ENCODE results near the gene TTC5.

- no peak for TF ChIP-seq CTCF (IDR thresholded peaks at IDR 0.05)
- no peak for TF ChIP-seq ZFX (IDR thresholded peaks at IDR 0.05; ENCODE audit: borderline replicate concordance)
Measured at GRCh38 chr14:20343092-20343861, 37.5 kb upstream of the TTC5 start, which contains the start of gene PARP2.

Data from 22Rv1 (cell line).